COLO829 (cell line): ENCODE measurements around the gene P2RY1.

Experiments used
- DNase-seq: peaks from one replicate; pipeline ENCODE4 v3.0.0; 2012; ENCODE audit warnings: low spot score

The P2RY1 gene

GRCh38 chr3:152834776-152835600 lies at the start of gene P2RY1:
Gene P2RY1 (plus strand): TSS chr3:152835131. CDS start chr3:152835783, 652 bp downstream.
- DNase-seq = peak; percentile 41

GRCh38 chr3:152786977-152787681 lies 47.8 kb upstream of the P2RY1 start:
- DNase-seq = no peak

GRCh38 chr3:152790651-152791387 lies 44.1 kb upstream of the P2RY1 start:
- DNase-seq = no peak

- DNase-seq = no peak
These were observed 41.0 kb upstream of the P2RY1 start for GRCh38 chr3:152793969-152794368.

GRCh38 chr3:152797751-152798432 lies 37.0 kb upstream of the P2RY1 start:
- DNase-seq = peak; percentile 18

GRCh38 chr3:152811974-152812760 lies 22.8 kb upstream of the P2RY1 start:
- no peak for DNase-seq

GRCh38 chr3:152817400-152817799 lies 17.5 kb upstream of the P2RY1 start:
- no peak for DNase-seq

GRCh38 chr3:152818027-152818426 lies 16.9 kb upstream of the P2RY1 start:
- no peak for DNase-seq

GRCh38 chr3:152823173-152823572 lies 11.8 kb upstream of the P2RY1 start:
- no peak for DNase-seq

GRCh38 chr3:152823781-152824180 lies 11.2 kb upstream of the P2RY1 start:
- no peak for DNase-seq

GRCh38 chr3:152825566-152825965 lies 9.4 kb upstream of the P2RY1 start:
- DNase-seq = no peak

- no peak for DNase-seq
These were observed 8.5 kb upstream of the P2RY1 start for GRCh38 chr3:152826476-152826875.

GRCh38 chr3:152827313-152827712 lies 7.6 kb upstream of the P2RY1 start:
- DNase-seq = no peak

GRCh38 chr3:152828075-152828840 lies 6.7 kb upstream of the P2RY1 start:
- DNase-seq = peak; percentile 8

- DNase-seq = no peak
These were observed 4.7 kb upstream of the P2RY1 start for GRCh38 chr3:152830245-152830644.

GRCh38 chr3:152832046-152832445 lies 2.9 kb upstream of the P2RY1 start:
- DNase-seq = no peak

- no peak for DNase-seq
These were observed 1.8 kb upstream of the P2RY1 start for GRCh38 chr3:152833089-152833488.

- no peak for DNase-seq
These were observed 648 bp upstream of the P2RY1 start for GRCh38 chr3:152834191-152834775.

GRCh38 chr3:152835601-152836102 lies 721 bp downstream of the P2RY1 start:
- no peak for DNase-seq

GRCh38 chr3:152836269-152836668 lies 1.3 kb downstream of the P2RY1 start:
- DNase-seq = no peak
